CD1c-positive myeloid dendritic cell (primary cell): ENCODE results near the gene KBTBD2.
A peak's percentile ranks its signal among the peaks of the same experiment; 100 is the strongest.
"Not testable (repeated sequence)": the region's sequence is repeated elsewhere in the genome, so short reads cannot be mapped to it uniquely, and the experiment has no call there.

Source experiments
- DNase-seq: peaks from one replicate; pipeline ENCODE4 v3.0.0-alpha.2; 2016; ENCODE audit errors: extremely low spot score

Gene KBTBD2

DNA sequence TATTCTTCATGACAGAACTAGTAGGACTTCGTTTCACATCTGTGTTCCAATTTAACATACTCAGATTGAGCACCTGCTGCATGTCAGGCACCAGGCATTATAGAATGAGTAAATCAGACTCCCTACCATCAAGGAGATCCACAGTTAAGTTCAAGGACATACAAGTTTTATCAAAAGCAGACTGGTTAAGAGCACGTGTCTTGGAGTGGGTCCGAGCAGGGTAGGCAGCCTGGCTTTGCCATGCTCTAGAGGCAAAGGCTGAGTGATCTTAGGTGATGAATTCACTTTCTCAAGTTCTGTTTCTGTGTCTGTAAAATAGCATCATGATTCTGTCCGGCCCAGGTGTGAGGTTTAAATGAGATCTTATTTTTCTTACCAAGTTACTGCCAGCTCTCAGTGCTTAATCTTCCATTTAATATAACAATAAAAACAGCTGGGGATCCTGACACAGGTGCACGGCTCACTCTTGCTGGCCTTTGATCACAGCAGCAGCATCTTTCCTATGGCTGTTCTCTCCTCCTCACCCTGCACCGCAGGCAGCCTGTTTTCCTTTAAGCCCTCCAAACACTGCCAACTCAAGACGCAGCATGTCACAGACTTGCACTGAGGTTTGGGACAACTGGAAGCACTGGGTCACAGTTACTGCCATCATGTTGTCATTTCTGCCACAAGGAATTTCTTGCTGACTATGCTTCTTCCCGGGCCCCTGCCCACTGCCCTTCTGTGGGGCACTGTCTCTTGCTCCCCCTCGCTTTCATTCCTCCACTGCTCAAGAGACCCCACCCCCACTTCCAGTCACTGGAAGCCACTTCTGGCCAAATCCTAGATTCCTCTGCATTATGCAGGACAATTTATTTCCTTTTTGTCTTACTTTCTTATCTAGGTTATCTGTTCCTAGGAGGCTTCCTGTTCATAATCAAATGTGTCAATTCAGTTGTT is 35.5 kb downstream of the KBTBD2 start:
- DNase-seq, result not testable (repeated sequence)

DNA sequence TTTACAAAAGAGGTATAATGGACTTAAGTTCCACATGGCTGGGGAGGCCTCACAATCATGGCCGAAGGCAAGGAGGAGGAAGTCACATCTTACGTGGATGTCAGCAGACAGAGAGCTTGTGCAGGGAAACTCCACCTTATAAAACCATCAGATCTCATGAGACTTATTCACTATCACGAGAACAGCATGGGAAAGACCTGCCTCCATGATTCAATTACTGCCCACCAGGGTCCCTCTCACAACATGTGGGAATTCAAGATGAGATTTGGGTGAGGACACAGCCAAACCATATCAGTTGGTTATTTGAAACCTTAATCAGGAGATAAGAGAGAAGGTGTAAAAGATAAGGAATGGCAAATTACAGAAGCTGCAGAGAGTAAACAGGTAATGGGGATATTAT is 40.9 kb downstream of the KBTBD2 start:
- not testable (repeated sequence) for DNase-seq

DNA sequence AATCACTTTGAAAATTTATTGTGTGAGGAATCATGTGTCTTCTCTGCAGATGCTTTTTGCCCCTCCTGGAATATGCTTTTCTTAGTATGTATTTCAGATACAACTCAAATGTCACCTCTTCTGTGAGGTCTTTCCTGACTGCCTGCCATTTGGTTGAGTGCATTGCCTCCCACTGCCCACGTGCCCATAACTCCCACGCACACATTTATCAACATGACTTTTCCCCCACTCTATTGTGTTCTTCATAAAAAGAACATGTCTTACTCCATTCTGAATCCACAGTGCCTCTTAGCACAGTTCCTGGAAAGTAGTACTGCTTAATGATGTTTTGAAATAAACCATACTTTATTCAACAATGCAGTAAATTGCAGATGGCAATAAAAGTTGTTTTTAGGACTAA is 42.9 kb downstream of the KBTBD2 start:
- not testable (repeated sequence) for DNase-seq

DNA sequence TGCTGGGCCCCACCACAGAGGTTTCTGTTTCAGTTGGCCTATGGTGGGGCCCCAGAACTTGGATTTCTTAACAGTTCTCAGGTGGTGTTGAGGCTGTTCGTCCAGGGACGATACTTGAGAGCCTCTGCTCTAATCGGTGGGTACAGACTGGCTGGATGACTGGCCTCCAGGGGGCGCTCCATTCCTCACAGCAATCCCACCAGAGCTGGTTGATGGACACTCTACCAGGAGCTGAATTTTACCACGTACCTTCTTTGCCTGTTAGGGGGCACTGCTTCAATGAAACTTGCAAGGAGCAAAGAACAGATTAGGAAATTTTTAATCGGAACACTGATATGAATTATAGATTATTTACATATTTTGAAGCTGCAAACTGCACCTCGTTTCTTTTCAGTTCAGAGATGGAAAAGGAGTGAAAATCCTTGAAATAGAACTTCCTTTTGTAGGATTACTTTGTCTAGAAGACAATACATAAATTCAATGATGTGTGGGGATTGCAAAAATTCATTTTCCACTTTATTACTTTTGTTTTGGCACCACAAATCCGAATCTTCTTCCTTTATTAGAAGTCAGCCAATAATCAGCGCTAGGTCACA is 44.8 kb downstream of the KBTBD2 start:
- DNase-seq, result peak; percentile 81

DNA sequence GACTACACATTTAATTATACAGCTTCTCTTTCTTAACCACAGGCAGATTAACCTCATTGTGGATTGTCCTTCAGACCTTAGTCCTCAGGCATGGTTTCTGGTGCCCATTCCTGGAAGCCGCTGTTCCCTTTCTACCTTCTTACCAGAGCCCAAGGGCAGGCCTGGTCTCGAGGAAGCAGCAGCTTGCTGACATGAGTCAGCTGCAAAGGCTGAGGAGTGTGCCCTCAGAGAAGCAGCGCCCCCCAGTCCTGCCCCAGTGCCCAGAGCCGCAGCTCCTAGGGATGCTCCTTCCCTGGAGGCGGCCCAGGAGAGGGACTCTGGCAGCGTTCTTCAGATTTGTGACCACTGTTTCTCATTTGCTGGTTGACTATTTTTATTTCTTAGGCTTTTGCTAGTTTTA is 46.8 kb downstream of the KBTBD2 start:
- not testable (repeated sequence) for DNase-seq

DNA sequence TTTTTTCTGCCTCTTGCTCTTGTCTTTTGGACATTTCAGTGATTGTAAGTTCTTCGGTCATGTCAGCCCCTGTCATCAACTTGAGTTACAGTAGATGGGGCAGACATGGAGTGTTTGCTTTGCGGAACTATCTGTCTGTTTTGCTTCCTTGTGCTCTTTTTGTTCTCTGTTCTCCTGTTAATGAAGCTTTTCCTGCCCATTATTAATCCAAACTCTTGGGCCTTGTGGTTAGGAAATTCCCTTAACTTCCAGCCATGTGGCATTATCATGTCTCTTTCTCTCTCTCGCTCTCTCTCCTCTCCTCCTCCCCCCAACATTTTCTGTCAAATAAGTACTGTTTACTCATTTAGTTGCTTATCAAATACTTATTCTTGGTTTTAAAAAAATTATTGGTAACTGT is 47.8 kb downstream of the KBTBD2 start:
- DNase-seq, result not testable (repeated sequence)

DNA sequence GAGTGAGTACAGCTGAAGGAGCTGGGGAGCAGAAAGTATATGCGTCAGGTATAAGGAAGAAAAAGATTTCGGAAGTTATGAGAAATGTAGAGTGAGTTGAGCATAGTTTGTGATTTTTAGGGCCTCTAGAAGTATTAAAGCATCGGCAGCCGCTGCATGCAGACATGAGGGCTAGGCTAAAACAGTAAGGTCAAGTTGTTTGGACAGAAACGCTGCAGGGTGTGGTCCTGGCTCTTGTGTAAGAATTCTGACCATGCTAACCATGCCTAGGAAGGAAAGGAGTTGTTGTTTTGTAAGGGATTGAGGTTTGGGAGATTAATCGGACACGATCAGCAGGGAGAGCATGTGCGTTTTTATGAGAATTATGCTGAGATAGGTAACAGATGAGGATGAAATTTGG is 51.7 kb downstream of the KBTBD2 start:
- DNase-seq, result not testable (repeated sequence)

DNA sequence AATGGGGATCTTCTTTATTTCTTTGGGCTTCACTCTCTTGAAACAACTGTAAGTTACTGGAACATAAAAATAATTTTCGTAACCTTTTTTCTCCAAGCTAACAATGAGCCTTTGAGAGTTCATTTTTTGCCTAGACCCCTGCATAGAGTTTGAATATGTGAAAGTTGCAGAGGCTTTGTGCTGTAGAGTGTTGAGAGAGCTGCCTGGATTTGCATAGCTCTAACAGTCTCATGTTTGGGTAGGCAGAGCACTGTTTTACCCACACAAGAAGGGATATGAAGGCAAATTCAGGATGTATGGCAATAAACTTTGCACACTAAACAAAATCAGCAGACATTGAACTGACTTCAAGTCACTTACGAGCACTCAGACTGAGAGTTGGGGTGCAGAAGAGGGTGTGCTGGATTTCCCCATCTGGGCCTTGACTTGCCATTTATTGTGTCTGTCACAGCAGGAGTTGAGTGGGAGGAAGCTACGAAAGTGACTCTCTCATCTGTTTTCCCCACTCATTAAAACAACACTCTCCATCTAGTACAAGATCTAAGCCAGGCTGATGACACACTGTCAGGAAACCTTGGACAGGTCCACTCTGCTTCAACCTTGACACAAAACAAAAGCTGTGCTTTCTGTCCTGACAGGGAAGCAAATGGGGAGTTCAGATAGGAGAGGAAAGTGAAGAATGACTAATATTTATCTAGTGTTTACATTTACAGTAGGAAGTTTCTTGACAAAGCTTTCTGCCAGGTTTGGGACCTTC is 62.4 kb downstream of the KBTBD2 start:
- not testable (repeated sequence) for DNase-seq
